Mucosa of descending colon (tissue), 3 donors: ENCODE measurements around the gene CCR7. TPM values are rescaled to one million over a fixed set of nuclear protein-coding genes. Genes with fewer than 3 reads are reported as not detected.

Experiments used
- ATAC-seq: fragments of 200-7000 bp; cut with Tn5 transposase; one replicate; pipeline ENCODE4 v1.9.1; 2020; ENCODE audit warnings: mild to moderate bottlenecking, moderate library complexity
- DNase-seq, 3 donors: peaks; one replicate each; pipeline ENCODE4 v3.0.0-alpha.2; 2020
- H3K36me3 ChIP-seq: fragments of 200-600 bp; one replicate; pipeline ENCODE4 v1.8.0; 2021; ENCODE audit warnings: low read depth, mild to moderate bottlenecking
- H3K4me1 ChIP-seq: fragments of 200-600 bp; one replicate; pipeline ENCODE4 v1.8.0; 2021; ENCODE audit warnings: low read depth, mild to moderate bottlenecking
- H3K4me3 ChIP-seq: fragments of 200-600 bp; one replicate; pipeline ENCODE4 v1.8.0; 2021; ENCODE audit warnings: mild to moderate bottlenecking
- H3K9me3 ChIP-seq: fragments of 200-600 bp; one replicate; pipeline ENCODE4 v1.8.0; 2021; ENCODE audit warnings: mild to moderate bottlenecking
- intact Hi-C, 2 donors: fragments of 100-400 bp; cut with DNase I in 1 of 2; cut with micrococcal nuclease in 1 of 2; formaldehyde crosslinking; loops; one replicate each; pipeline versions ENCODE4 v1.11.0 to v1.11.1; 2022; cut with DNase I, micrococcal nuclease
- total RNA-seq, 3 donors: library from RNA; stranded (reverse); fragmentation: NEBNext Ultra II Directional in 2 of 3; extraction: Animal tissue kit (Norgen Biotek cat#: 25700) in 2 of 3; gene quantifications; one replicate each; pipeline versions ENCODE4 v1.2.1 to v1.2.4, GENCODE V29; 2021 to 2023
- TF ChIP-seq, protein P1 (sequence below): fragments of 200-600 bp; IDR thresholded peaks from one replicate; pipeline ENCODE4 v1.8.0; 2022; ENCODE audit warnings: antibody characterized with exemption, mild to moderate bottlenecking
- donor health status: DM: no; HTN: no; CAD: no; lungs with moderate emphysema.
- donor health status: DM: no; HTN: no; CAD: no.
- donor health status: DM: no; HTN: yes; CAD: no.

The CCR7 gene
- total RNA-seq, 3 donors from 2014 or later: 0.44 to 3.2 (median 0.87) TPM

DNA sequence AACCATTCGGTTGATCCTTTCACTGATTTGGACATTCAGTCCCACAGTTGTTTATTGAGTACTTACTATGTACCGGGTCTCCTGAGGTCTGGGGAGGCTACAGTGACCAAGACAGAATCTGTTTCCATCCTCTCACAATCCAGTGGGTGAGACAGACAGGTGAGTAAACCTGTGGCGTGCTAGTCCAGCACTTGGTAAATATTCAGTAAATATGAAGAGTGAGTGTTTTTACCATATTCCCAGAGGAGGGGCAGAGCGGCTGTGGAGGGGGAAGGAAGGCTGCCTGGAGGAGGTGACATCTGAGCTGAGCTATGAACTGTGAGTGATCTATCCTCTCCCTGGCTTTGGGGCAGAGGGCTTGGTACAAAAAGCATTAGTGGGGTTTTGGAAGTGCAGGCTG lies 31.4 kb downstream of the CCR7 start:
- ATAC-seq (no peak), DNase-seq (peak in 1 of 3 donors; percentile 17)
- no peaks in the 10 kb centered on the region for H3K9me3 ChIP-seq
- intact Hi-C loops: loop anchor here (5.0 to 10.0 kb wide), 2 partner anchors 89 to 92 kb away; partner anchors contain the start of gene IGFBP4 (in 2 of the 2)
- TF ChIP-seq, protein P1, sequence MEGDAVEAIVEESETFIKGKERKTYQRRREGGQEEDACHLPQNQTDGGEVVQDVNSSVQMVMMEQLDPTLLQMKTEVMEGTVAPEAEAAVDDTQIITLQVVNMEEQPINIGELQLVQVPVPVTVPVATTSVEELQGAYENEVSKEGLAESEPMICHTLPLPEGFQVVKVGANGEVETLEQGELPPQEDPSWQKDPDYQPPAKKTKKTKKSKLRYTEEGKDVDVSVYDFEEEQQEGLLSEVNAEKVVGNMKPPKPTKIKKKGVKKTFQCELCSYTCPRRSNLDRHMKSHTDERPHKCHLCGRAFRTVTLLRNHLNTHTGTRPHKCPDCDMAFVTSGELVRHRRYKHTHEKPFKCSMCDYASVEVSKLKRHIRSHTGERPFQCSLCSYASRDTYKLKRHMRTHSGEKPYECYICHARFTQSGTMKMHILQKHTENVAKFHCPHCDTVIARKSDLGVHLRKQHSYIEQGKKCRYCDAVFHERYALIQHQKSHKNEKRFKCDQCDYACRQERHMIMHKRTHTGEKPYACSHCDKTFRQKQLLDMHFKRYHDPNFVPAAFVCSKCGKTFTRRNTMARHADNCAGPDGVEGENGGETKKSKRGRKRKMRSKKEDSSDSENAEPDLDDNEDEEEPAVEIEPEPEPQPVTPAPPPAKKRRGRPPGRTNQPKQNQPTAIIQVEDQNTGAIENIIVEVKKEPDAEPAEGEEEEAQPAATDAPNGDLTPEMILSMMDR: no peak
- no peaks in the 10 kb centered on the region for H3K36me3 ChIP-seq
- H3K4me3 ChIP-seq: no peak overlapping the region
- peaks cover 16% of the 10 kb centered on the region for H3K4me1 ChIP-seq

DNA sequence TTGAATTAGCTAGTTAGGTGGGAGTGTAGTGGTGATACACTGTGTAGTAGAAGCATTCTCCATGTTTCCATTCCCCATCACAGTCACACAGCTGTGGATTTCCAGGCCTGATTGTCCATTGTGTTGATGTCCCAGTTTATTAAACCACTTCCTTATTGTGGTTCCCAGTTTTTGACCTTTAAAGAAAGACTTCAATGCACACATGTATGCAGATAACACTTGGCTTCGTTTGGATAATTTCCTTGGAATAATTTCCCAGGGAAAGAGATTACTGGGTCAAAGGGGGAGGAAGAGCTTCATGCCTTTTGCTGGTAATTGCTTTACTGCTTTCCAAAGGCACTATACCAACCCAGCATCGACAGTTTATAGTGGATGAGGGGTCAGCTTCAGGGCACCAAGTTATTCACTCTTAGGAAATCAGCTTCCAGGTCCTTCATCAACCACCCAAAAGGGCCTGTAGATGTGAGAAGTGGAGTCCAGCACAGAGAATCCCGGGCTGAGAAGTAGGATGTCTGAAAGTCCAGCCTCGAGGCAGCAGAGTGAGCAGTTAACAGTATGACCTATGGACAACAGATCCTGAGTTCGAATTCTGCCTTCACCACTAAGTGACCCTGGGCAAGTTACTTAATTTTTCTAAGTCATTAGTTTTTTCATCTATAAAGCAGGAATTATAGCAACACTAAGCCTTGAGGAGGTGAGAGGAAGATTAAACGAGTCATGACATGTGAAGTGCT lies 32.6 kb downstream of the CCR7 start:
- intact Hi-C loops: loop anchor here (5.0 to 10.0 kb wide), 2 partner anchors 88 to 90 kb away; partner anchors contain the start of gene IGFBP4 (in 2 of the 2)
- ATAC-seq: peak; percentile 62
- no peaks in the 10 kb centered on the region for H3K36me3 ChIP-seq
- H3K9me3 ChIP-seq: no peaks in the 10 kb centered on the region
- no peak for DNase-seq
- TF ChIP-seq, protein P1: no peak
- H3K4me3 ChIP-seq: no peak overlapping the region
- H3K4me1 ChIP-seq: peaks cover 16% of the 10 kb centered on the region

DNA sequence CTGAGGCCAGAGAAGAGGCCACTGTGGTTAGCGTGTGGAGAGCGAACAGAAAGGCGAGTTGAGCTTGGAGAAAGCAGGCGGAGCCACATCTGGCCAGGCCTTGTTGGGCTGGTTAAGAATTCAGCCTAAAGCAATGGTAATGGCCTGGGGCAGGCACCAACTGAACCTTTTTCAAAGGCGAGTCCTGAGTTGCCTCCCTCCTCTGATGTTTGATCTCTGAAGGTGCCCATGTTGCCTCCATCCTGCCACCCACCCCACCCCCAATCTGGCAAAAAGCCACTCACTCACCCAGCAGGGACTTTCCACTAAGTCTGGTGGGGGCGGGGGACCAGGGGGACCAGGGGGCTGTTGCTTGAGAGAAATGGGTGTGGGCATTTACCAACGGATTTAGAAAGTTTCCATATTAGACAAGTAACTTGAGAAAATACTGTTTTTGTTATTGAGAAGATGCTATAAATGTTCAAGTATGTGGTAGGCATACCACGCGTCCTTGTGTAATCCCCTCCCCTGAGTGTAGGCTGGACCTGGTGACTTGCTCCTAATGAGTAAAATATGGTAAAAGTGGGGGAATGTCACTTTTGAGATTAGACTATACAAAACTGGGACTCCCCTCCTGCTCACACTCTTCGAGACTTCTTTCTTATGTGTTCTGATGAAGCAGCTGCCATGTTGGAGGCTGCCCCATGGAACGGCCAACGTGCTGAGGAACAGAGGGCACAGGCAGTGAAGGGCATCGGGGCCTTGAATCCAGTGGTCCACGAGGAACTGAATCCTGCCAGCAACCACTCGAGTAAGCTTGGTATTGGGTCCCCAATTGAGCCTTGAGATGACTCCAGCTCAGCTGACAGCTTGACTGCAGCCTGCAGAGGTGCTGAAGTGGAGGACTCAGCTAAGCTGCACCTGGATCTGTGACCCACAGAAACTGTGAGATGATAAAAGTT lies 34.0 kb downstream of the CCR7 start:
- ATAC-seq: no peak

DNA sequence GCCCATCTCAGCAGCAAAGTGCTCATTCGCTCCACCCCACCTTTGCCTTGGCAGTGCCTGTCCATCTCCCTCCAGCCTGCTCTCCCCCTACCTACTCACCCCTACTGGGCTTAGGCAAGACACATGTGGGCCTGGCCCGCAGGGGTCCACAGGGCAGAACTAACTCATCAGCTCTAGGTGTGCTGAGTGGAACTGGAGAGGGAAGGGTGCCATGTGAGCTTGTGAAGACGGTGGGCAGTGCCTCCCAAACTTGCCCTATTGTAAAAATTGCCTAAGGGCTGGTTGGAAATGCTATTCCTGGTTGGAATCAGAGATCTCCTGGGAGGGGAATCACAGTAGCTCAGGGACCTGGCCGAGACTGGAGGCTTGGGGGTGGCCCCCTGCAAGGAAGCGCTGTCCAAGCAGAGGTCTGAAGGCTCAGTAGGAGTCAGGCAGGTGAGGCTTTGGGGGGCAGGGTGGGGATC lies 34.7 kb downstream of the CCR7 start:
- no peaks in the 10 kb centered on the region for H3K36me3 ChIP-seq
- DNase-seq (peak in 1 of 3 donors; percentile 18), ATAC-seq (no peak)
- H3K9me3 ChIP-seq: no peaks in the 10 kb centered on the region
- H3K4me3 ChIP-seq: no peak overlapping the region
- intact Hi-C loops: loop anchor here (5.0 to 10.0 kb wide), 2 partner anchors 86 to 88 kb away; partner anchors contain the start of gene IGFBP4 (in 2 of the 2)
- TF ChIP-seq, protein P1: no peak
- peaks cover 16% of the 10 kb centered on the region for H3K4me1 ChIP-seq

More for the DNA sequence above, 34.0 kb downstream of the CCR7 start:
- Histone ChIP-seq H3K9me3 (no peaks in the 10 kb centered on the region), H3K4me1 (peaks cover 16% of the 10 kb centered on the region), H3K36me3 (no peaks in the 10 kb centered on the region), H3K4me3 (no peak overlapping the region)
- intact Hi-C loops: loop anchor here (5.0 to 10.0 kb wide), 2 partner anchors 87 to 89 kb away; partner anchors contain the start of gene IGFBP4 (in 2 of the 2)
- peak in 1 of 3 donors; percentile 45 for DNase-seq
- TF ChIP-seq, protein P1: no peak

DNA sequence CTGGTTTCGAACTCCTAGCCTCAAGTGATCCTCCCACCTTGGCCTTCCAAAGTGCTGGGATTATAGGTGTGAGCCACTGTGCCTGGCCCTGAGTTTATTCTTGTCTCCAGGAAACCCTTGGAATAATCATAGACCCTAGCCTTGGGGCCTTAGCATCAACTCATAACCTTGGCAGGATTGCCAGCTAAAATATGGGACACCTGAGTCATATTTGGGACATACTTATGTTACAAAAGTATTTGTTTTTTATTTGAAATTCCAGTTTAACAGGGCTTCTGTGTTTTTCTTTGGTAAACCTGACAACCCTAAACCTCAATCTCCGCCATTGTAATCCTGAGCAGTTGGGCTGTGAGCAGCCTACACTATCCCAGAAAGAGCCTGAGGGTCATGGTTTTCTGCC lies 35.3 kb downstream of the CCR7 start:
- H3K9me3 ChIP-seq: no peaks in the 10 kb centered on the region
- intact Hi-C loops: loop anchor here (5.0 to 10.0 kb wide), 2 partner anchors 85 to 88 kb away; partner anchors contain the start of gene IGFBP4 (in 2 of the 2)
- H3K36me3 ChIP-seq: no peaks in the 10 kb centered on the region
- no peak overlapping the region for H3K4me3 ChIP-seq
- H3K4me1 ChIP-seq: peaks cover 16% of the 10 kb centered on the region
- ATAC-seq: no peak
- TF ChIP-seq, protein P1: no peak
- no peak for DNase-seq
